GM21737 (cell line): ENCODE results near the gene KCTD13.
"Not testable (repeated sequence)": the region's sequence is repeated elsewhere in the genome, so short reads cannot be mapped to it uniquely, and the experiment has no call there.

ENCODE experiments used
- ATAC-seq: cut with Tn5 transposase; IDR thresholded peaks from one replicate; pipeline ENCODE4 v1.9.1; 2021; ENCODE audit warnings: mild to moderate bottlenecking, moderate library complexity; ENCODE audit not compliant: unreplicated experiment

The KCTD13 gene

GRCh38 chr16:29908719-29909220 lies 17.3 kb downstream of the KCTD13 start:
- no peak for ATAC-seq

- no peak for ATAC-seq
Measured at GRCh38 chr16:29907973-29908372, 18.1 kb downstream of the KCTD13 start.

GRCh38 chr16:29906520-29907244 lies 19.3 kb downstream of the KCTD13 start:
- ATAC-seq = no peak

- no peak for ATAC-seq
Measured at GRCh38 chr16:29905668-29906067, 20.4 kb downstream of the KCTD13 start.

GRCh38 chr16:29904947-29905346 lies 21.1 kb downstream of the KCTD13 start:
- no peak for ATAC-seq

- ATAC-seq = no peak
Measured at GRCh38 chr16:29903590-29903989, 22.4 kb downstream of the KCTD13 start.

- no peak for ATAC-seq
Measured at GRCh38 chr16:29901607-29901945, 24.4 kb downstream of the KCTD13 start.

- no peak for ATAC-seq
Measured at GRCh38 chr16:29900888-29901606, 25.0 kb downstream of the KCTD13 start.

- ATAC-seq = peak; percentile 51
Measured at GRCh38 chr16:29900102-29900887, 25.7 kb downstream of the KCTD13 start, which contains the start of gene ASPHD1. ASPHD1 (plus strand) TSS chr16:29900488; CDS start chr16:29900972, 484 bp downstream.

GRCh38 chr16:29899516-29900101 lies 26.4 kb downstream of the KCTD13 start, which contains the start of gene SEZ6L2:
SEZ6L2 (minus strand) TSS chr16:29899550; CDS start chr16:29899019, 531 bp downstream.
- ATAC-seq = no peak

- no peak for ATAC-seq
Measured at GRCh38 chr16:29898804-29899515, 27.1 kb downstream of the KCTD13 start.

- ATAC-seq = no peak
Measured at GRCh38 chr16:29898135-29898803, 27.8 kb downstream of the KCTD13 start.

GRCh38 chr16:29897333-29897732 lies 28.7 kb downstream of the KCTD13 start:
- no peak for ATAC-seq

GRCh38 chr16:29896841-29897240 lies 29.2 kb downstream of the KCTD13 start:
- ATAC-seq = no peak

- no peak for ATAC-seq
Measured at GRCh38 chr16:29894352-29894751, 31.7 kb downstream of the KCTD13 start.

GRCh38 chr16:29893553-29893952 lies 32.5 kb downstream of the KCTD13 start:
- ATAC-seq = no peak

- no peak for ATAC-seq
Measured at GRCh38 chr16:29892458-29892813, 33.6 kb downstream of the KCTD13 start.

- no peak for ATAC-seq
Measured at GRCh38 chr16:29891525-29892457, 34.2 kb downstream of the KCTD13 start.

- ATAC-seq = not testable (repeated sequence)
Measured at GRCh38 chr16:29889372-29889771, 36.7 kb downstream of the KCTD13 start.
